ENCODE data around the gene MST1R. TPM values are rescaled to one million over a fixed set of nuclear protein-coding genes. Genes with fewer than 3 reads are reported as not detected.
A peak's percentile ranks its signal among the peaks of the same experiment; 100 is the strongest.

The MST1R gene
- total RNA-seq, 1 experiment from 2014 or later: 1.2 TPM

- no peak for DNase-seq (ENCODE audit: low read depth)
Observed at GRCh38 chr3:49879721-49880120, 24.0 kb downstream of the MST1R start.

GRCh38 chr3:49878686-49879085, 25.0 kb downstream of the MST1R start:
- no peak for DNase-seq (ENCODE audit: low read depth)

DNA sequence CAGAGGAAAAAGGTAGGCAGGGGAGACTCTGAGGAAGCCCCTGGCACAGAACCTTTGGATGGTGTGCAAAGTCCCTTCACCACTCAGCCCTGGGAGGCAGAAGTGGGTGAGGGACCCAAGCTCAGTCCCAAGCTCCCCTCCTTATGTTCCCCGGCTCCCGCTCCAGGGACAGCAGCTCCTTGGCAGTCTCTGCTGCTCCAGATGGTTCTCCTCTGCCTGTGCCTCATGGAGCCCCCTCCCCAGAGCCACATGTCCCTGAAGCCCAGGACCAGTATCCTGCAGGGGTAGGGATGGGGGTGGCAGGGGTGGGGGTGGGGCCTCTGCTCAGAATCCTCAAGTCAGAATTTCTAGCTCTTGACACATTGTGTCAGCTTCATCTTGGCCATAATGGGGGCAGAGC, 26.0 kb downstream of the MST1R start:
- DNase-seq (ENCODE audit: low read depth): no peak

- no peak for DNase-seq (ENCODE audit: low read depth)
Observed at GRCh38 chr3:49876567-49876966, 27.1 kb downstream of the MST1R start.

DNA sequence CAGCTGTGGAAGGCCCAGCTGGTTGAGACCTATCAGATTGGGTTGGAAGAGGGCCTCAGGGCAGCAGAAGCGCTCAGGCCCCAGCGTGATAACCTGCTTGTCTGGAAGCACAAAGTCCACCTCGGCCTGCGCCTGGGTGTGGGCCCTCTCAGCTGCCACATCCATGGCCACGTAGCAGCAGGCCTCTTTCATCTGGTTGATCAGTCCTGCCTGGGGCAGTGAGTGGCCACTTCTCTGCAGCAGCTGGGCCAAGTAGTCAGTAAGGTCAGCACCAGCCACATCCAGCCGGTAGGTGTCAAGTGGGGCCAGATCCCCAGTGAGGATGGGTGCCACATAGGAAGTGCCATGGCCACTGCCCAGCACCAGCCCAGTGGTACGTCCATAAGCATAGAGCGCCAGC, 30.1 kb downstream of the MST1R start:
- no peak for DNase-seq (ENCODE audit: low read depth)

GRCh38 chr3:49872801-49873281, 30.8 kb downstream of the MST1R start:
- DNase-seq (ENCODE audit: low read depth): peak; percentile 29

- DNase-seq (ENCODE audit: low read depth): peak; percentile 24
Observed at GRCh38 chr3:49871531-49872153, 32.0 kb downstream of the MST1R start.

- DNase-seq (ENCODE audit: low read depth): no peak
Observed at GRCh38 chr3:49869525-49870126, 34.0 kb downstream of the MST1R start, which contains the start of gene CAMKV. Gene CAMKV, minus strand, starts transcription at chr3:49869906. Its CDS starts 7,518 bp downstream, at chr3:49862388.

GRCh38 chr3:49868862-49869466, 34.7 kb downstream of the MST1R start:
- no peak for DNase-seq (ENCODE audit: low read depth)

DNA sequence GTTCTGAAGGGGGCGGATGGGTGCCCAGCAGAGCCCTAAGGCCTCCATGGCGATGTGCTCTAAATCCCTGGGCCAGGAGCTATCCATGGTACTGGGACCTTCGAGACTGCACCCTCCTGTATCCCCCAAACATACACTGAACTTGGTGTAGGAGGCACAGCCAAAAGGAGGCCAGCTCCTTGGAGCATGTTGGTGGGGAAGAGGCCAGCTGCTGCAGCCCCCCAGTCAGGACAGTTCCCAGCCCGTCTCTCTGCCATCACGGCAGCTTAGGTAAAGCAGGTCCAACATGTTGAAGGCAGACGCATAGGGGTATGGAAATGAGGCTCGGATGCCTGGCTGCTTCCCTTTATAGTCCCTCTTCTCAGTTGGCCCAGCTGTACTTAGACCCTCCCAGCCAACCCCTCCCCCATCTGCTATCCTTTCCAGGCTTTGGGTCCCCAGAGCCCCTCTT, 35.8 kb downstream of the MST1R start:
- DNase-seq (ENCODE audit: low read depth): peak; percentile 40

DNA sequence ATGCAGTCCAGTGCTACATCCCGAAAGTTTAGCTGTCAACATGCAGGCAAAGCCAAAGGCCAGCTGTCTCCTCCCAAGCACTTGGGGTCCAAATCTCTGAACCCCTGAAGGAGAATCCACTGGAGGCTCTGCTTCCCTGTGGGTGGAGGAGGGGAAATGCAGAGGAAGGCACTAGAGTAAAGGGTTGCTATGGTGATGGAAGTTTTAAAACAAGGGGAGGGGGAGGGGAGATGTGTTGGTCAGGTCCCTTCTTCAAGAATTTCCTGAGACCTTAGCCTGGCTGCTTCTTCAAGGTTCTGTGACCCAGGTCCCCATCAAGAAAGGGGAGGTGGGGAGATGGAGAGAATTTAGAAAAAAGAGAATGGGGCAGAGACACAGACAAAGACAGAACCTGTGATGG, 36.3 kb downstream of the MST1R start:
- DNase-seq (ENCODE audit: low read depth): no peak

DNA sequence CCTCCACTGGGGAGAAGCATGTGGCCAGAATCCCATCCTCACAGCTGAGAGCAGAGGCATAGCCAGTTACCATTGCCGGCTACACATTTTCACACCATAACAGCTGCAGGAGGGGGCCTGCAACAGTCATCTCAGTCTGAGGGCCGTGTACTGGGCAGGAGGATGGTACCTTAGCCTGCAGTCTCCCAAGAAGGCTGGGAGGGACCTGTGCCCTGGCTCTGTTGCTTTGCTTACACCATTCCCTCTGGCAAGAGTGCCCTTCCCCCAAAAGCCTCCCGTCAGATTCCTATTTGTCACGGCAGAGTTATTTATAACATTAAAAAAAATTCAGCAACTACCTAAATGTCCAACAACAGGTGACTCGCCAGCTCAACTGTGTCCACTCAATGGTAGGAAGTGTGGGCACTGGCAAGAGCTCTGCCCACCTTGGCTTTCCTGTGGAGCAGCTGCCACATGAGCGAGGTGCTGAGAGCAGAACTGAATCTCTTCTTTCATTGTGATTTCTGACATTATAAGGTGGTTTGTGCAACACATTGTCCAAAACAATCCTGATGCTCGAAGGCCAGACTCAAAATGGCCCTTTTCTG, 38.4 kb downstream of the MST1R start:
- DNase-seq (ENCODE audit: low read depth): no peak

- DNase-seq (ENCODE audit: low read depth): no peak
Observed at GRCh38 chr3:49864505-49864904, 39.2 kb downstream of the MST1R start.

GRCh38 chr3:49859576-49860305, 43.9 kb downstream of the MST1R start:
- DNase-seq (ENCODE audit: low read depth): no peak

DNA sequence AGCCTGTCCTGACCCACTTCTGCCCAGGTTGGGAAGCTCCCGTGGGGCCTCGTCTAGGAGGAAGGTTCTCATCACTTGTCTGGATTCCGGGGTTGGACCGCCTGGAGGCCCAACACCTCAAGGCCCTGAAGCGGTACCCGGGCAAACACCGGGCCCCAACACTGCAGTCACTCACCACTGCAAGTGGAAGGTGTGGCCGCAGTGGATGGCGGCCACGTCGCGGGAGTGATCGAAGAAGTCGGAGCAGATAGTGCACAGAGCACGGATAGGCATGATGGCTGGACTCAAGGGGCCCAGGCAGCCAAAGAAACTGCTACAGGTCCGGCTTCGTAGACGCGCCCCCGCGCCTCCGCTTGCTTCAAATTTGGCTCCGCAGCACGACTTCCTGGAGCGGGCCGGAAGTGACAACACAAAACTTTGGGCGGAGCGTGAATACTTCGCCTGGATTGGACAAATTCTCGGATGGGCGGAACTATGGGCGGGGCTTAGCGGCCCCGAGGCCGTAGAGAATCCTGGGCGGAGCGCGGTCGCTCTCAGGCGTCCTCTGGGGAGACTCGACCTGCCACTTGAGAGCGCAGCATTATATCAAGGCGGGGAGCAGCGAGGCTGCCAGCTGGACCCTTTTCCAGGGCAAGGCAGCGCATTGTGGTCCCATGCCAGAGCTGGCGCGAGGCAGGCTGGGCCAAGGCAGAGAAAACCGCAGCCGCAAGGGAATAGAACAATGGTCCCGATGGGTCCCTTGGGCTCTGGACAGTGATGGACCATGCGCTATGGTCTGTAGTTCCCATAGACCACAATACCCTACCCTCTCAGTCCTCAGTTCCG, 47.3 kb downstream of the MST1R start, which contains the start of gene TRAIP:
TRAIP (minus strand) TSS at position 384 of the 825 bp plus-strand sequence; CDS start at position 273, 111 bp downstream.
- DNase-seq (ENCODE audit: low read depth): peak; percentile 91

DNA sequence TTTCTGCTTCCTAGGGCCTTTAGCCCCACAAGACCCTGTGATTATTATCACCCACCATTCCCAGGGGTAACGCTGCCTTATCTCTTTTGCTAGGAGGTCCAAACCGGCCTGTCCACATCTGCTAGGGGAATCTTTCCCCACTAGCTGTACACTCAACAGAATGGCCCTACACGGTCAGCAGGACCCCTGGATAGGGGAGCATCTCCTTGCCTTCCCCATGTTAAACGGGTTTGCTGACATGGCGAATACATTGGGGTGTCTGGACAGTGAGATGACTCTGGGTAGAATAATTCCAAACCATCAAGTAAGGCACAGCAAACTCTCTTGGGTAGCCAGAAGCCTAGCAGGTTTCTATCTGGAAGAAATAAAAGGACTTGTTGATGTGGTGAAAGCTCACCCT, 48.0 kb downstream of the MST1R start:
- DNase-seq (ENCODE audit: low read depth): no peak

DNA sequence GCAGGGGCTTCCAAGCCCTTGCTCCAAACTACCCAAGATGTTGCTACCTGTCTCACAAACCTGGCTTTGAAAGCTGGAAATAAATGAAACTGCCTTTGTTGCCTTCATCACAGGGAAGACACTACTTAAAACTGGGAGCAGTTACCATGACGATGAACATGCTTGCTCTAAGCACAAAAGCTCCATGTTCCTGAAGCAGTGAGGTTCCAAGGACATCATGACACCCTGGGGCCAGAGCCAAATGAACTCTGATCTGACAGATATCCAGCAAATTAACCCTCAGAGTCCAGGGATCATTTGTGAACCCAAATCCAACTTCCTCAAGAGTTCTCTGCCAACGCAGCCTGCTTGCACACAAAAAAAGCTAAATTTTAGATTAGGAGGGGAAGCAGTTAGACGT, 58.0 kb downstream of the MST1R start:
- no peak for DNase-seq (ENCODE audit: low read depth)

GRCh38 chr3:49844464-49845183, 59.0 kb downstream of the MST1R start:
- no peak for DNase-seq (ENCODE audit: low read depth)

GRCh38 chr3:49842843-49843517, 60.7 kb downstream of the MST1R start:
- no peak for DNase-seq (ENCODE audit: low read depth)

All from HT1080 (cell line).